AG10803 (cell line): ENCODE data around the gene SUN5.

Source experiments
- DNase-seq: peaks from one replicate; pipeline ENCODE4 v3.0.0; 2010; ENCODE audit warnings: low read depth
- H3K4me3 ChIP-seq: 2 replicates; pipeline ENCODE4 v1.5.1; 2011; ENCODE audit warnings: mild to moderate bottlenecking, low read length, control low read depth
- TF ChIP-seq, protein P1 (sequence below): conservative IDR thresholded peaks from 2 replicates; pipeline ENCODE4 v1.5.1; 2011; ENCODE audit warnings: mild to moderate bottlenecking, low read length, control low read depth, inconsistent platforms

SUN5 gene

DNA sequence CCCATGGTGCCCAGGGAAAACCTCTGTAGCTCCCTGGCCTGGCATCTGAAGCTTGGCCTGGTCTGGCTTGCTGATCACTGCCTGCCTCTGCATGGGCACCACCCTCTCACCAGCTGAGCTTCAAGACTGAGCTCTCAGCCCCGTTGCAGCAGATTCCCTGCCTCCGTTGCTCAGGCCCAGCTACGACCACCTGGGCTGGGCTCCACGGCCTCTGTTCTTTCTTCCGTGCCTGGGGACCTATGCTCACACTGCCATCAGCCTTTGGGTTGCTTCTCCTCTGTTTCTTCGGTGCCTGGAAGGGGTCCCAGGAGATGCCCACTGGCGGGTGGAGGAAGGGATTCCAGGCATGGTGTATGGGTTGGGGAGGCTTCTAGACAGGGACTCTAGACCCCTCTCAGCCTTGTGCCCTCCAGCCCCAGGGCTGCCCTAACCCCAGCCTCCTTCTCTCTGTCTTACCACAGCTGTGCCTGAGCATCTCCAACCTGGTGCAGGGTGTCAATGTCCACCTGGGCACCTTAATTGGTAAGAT, 12.4 kb upstream of the SUN5 start:
- DNase-seq: no peak
- no peak overlapping the region for H3K4me3 ChIP-seq
- TF ChIP-seq, protein P1, sequence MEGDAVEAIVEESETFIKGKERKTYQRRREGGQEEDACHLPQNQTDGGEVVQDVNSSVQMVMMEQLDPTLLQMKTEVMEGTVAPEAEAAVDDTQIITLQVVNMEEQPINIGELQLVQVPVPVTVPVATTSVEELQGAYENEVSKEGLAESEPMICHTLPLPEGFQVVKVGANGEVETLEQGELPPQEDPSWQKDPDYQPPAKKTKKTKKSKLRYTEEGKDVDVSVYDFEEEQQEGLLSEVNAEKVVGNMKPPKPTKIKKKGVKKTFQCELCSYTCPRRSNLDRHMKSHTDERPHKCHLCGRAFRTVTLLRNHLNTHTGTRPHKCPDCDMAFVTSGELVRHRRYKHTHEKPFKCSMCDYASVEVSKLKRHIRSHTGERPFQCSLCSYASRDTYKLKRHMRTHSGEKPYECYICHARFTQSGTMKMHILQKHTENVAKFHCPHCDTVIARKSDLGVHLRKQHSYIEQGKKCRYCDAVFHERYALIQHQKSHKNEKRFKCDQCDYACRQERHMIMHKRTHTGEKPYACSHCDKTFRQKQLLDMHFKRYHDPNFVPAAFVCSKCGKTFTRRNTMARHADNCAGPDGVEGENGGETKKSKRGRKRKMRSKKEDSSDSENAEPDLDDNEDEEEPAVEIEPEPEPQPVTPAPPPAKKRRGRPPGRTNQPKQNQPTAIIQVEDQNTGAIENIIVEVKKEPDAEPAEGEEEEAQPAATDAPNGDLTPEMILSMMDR: no peak

DNA sequence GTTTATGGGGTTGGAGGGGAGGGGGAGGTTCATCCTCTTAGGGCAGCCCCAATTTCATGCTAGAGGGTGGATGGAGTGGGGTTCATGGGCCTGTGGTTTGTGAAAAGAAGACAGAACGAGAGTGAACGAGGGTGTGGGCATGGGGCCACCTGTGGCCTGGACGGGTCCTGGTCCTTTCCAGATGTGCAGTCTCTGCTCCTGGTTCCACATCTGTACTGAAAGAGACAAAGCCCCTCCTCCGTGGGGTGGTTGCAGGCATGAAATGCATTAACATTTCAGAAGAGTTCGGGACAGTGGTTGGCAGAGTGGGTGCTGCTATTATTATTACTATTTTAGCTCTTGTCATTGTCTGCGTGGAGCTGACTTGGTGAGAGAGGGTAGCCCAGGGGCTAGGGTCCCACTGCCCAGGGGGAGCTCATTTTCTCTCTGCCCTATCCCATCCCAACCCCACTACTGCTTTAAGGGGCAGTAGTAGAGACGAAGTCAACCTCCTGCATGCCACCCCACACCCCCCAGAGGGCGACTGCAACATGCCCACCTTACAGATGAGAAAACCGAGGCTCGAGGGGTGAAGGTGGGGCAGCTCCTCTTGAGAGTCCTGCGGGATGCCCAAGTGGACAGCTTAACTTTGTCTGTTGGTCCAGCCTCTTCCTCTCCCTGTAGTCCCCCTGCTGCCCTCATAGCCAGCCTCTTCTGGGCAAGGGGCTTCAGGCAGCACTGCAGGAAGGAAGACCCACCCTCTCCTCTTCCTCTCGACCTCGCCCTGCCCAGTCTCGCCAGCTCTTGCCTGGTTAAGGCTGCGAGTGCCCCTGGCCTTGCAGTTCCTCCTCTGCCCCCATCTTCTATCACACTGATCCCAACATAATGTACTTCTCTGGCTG, 11.7 kb upstream of the SUN5 start:
- TF ChIP-seq, protein P1: no peak
- no peak for DNase-seq
- H3K4me3 ChIP-seq: no peak overlapping the region

DNA sequence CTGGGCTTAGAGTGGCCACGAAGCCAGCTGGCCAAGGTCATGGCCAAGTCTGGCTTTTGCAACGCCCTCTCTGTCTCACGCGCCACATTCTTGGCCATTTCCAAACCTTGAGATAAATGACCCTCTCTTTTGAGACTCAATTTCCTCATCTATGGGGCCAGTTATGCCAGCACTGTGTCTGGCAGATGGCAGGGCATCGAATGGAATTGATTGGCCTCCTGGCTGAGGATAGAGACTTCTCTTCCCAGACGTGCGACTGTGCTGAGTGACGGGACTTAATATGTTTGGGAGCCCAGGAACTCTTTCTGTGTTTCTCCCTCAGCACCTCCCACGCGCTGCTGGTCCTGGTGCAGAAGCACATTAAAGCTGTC, 10.9 kb upstream of the SUN5 start:
- no peak for DNase-seq
- TF ChIP-seq, protein P1: no peak
- no peak overlapping the region for H3K4me3 ChIP-seq

DNA sequence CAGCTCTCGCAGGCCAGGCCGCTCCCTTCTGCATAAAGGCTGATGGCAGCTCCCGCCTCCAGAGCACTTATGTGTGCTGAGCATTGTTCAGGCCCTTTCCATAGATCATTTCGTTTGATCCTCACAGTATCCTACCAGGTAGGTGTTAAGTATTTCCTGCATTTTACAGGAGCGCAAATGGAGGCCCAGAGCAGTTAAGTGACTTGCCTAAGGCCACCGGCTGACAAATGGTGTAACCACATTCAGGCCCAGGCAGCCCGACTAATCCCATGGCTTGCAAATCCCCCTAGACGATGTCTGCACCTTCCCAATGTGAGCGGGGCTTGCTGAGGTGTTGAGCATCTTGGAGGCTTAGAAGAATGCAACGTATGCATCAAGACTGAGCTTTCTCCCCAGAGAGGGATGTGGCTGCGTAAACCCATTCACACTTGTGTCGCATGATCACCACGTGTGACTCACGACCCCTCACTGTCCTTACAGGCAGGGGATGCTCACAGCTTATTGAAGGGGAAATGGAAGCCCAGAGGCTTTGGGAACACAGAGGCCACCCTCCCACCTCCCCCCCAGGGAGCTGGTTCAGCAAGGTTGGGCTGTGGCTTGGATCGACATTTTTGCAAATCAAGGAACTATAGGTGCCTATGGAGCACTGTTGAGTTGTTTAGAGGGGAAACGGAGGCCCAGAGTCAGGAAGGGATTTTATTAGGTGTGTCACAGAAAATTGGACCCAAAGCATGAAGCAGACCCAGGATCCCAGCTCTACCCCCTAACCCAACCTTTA, 10.3 kb upstream of the SUN5 start:
- no peak for DNase-seq
- H3K4me3 ChIP-seq: no peak overlapping the region
- TF ChIP-seq, protein P1: no peak

DNA sequence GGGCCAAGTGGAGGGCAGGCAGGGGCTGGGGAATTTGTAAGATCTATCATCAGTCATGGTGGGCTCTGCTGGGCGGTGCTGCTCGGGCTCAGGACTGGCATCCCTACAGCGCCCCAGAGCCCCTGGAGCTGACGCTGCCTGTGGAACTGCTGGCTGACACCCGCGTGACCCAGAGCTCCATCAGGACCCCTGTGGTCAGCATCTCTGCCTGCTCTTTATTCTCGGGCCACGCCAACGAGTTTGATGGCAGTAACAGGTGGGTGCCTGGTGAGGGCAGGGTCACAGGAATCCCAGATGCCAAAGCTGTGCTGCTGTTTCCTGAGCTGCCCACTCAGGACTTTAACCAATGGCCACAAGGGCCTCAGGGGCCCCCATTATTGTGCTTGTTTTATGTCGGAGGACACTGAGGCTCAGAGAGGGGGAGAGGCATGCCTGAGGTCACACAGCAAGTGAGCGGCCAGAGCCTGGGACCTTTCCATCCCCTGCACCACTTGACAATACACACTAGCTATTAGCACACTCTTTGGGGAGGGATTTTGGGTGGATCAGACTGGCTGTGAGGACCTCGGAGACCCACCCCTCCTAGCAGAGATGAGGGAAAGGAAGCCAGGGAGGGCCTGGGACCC, 9.6 kb upstream of the SUN5 start:
- TF ChIP-seq, protein P1: no peak
- H3K4me3 ChIP-seq: no peak overlapping the region
- no peak for DNase-seq

DNA sequence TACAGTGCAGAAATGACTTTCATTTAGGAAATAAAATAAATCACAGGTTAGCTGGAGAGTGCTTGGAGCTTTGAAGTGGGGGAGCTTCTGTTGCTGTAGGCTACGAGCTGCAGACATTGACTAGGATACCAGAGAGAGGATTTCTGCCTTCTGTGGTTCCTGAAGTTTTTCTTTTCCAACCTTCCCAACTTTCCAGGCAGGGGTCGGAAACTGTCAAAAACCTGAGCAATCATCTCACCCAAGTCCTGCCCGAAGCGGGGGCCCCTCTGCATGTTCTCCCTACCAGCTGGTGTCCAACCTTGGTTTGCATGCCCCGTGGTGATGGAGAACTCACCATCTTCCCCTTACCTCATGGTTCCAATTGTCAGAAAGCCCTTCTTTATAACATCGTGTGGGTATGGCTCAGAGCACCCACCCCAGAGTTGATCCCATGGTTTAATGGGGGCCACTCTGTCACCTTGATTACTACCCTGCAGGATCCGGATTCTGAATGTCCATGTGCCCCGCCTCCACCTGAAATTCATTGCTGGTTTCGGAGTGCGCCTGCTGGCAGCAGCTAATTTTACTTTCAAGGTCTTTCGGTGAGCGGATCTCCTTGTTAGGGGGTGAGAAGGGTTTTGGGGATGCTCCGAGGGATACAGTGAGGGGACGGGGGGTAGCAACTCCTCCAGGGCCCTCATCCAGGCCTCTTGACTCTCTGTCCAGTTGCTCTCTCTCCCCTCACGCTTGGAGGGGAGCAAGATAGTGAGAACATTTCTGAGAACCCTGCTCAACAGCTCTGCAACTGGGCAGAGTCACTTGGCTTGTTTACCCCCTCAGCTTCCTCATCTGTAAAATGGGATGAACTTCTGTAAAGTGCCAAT, 8.3 kb upstream of the SUN5 start:
- no peak for DNase-seq
- no peak overlapping the region for H3K4me3 ChIP-seq
- TF ChIP-seq, protein P1: no peak
